Gastroesophageal sphincter (tissue), 2 donors: ENCODE data around the gene SCIN.

Experiments used
- EP300 ChIP-seq: sonication (generic); formaldehyde crosslinking; IDR thresholded peaks from one replicate; pipeline ENCODE4 v1.6.1; 2017; ENCODE audit warnings: antibody characterized with exemption, mild to moderate bottlenecking
- POLR2A ChIP-seq, 2 donors: fragments of 450-650 bp; IDR thresholded peaks; one replicate each; pipeline ENCODE4 v1.6.1; 2017; ENCODE audit warnings: antibody characterized with exemption in 2 of 2, mild to moderate bottlenecking in 2 of 2, moderate library complexity in 1 of 2

- TF ChIP-seq POLR2A (IDR thresholded peaks at IDR 0.05) (no peak), EP300 (no peak)
Measured at GRCh38 chr7:12620371-12620770, 49.9 kb downstream of the SCIN start.
